Stimulated activated CD8-positive, alpha-beta memory T cell treated with anti-CD3 and anti-CD28 coated beads, Interleukin-15, amount 100 ng/mL, for 1 hour (primary cell): ENCODE measurements around the gene IL10RA.
"Not testable (repeated sequence)": the region's sequence is repeated elsewhere in the genome, so short reads cannot be mapped to it uniquely, and the experiment has no call there.

Experiments used
- DNase-seq: peaks from one replicate; pipeline ENCODE4 v3.0.0-alpha.2; 2020; ENCODE audit warnings: low read depth

Gene IL10RA

DNA sequence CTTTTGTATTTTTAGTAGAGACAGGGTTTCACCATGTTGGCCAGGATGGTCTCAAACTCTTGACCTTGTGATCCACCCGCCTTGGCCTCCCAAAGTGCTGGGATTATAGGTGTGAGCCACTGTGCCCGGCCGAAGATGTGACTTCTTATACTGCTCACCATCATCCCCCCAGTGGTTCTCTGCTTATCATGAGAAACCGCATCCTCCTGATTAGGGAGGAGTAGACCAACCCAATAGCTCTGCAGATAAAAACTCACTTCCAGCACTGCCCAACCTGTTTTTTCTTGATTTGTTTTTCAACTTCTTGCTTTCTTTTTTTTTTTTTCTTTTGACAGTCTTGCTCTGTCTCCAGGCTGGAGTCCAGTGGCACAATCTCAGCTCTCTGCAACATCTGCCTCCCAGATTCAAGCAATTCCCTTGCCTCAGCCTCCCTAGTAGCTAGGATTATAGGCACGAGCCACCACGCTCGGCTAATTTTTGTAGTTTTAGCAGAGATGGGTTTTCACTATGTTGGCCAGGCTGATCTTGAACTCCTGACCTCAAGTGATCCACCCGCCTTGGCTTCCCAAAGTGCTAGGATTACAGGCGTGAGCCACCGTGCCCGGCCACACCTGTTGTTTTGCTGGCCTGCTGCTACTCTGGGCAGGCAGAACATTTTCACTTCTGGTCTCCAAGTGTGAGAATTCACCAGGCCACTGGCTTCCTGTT lies 21.5 kb downstream of the IL10RA start:
- DNase-seq, result not testable (repeated sequence)

DNA sequence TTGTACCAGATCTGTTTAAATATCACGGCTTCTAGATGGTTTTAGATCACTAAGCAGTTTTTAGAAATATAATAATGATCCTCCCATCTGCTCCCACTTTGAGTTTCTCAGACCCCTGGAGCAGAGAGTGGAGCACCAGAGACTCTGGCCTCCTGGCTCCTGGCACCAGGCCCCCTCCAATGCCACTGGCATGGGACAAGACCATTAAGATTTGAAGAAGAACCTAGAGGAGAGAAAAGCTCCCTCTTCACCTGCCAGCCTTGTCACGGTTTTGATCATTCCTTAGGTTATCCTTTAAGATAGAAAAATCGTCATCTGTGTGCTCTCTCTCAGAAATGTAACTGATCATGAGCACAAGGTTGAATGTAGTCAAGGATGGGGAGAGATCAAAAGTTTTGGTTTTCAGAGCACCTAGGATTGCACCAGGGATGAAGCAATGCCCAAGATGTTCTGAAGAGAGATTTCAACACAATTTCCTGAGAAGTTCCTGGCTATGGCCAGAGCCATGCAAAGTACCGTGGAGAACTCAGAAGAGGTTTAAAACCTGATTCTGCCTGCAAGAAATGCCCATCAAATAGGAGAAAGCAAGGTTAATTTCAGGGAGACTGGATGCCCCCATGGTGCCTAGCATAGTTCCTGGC lies 22.2 kb downstream of the IL10RA start:
- no peak for DNase-seq

DNA sequence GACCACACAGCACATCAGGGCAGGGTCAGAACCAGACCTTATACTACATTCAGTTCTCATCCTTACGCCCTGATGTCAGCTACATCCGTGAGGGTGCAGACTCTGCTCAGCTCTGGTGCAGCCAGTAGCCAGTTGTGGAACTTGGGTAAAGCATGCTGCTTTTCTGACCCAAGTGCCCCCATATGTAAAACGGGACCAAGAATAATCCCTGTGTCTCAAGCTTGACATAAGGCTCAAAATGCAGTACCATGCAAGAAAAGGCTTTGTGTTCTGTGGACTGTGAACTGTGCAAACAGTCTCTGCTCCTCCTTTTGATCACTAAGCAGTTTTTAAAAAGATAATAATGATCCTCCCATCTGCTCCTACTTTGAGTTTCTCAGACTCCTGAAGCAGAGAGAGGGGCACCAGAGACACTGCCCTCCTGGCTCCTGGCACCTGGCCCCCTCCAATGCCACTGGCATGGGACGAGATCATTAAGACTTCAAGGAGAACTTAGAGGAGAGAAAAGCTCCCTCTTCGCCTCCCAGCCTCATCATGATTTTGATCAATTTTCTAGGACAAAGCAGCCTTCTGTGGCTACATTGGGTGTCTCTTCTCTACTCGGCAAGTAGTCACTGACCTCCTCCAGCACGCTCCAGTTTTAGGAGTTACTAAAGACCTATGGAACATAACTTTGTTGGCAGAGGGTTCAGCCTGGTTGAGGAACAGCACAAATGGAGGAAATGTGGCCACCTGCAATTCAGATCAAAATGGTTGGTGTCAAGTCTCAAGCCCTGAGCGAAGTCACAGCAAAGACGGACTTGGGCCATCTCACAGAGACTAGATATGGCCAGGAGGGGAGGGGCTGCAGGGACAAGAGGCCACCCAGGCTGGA lies 23.9 kb downstream of the IL10RA start:
- no peak for DNase-seq

DNA sequence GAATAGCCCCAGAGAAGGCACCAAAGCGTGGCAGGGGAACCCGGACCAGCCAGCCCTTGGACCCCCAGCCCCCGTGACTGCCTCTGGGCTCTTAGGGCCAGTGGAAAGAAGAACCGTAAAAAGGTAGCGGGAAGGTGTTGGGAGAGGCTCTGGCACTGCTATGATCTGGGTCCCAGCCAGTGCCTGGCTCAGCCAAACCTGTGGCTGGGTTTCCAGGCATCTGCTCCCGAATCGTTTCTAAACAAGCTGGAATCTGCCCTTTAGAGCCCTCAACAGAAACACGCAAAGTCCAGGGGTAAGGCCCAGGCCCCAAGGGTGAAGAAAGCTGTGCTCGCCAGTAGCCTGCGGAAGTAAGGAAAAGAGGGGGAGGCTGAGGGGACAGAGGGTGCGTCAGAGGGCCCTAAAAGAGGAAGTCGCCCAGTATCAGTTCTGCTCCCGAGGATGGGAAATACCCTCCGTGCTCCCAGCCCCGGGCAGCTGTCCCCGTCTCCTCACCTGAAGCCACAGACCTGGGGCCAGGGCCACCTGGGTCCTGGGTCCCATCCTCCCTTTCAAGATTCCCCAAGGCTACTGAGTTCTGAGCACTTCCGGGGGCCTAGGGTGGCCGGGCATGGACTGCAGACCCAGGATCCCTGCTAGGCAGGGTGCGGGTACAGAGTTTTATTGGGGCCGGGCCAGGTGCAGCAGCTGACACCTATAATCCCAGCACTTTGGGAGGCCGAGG lies 24.7 kb downstream of the IL10RA start:
- DNase-seq, result no peak

DNA sequence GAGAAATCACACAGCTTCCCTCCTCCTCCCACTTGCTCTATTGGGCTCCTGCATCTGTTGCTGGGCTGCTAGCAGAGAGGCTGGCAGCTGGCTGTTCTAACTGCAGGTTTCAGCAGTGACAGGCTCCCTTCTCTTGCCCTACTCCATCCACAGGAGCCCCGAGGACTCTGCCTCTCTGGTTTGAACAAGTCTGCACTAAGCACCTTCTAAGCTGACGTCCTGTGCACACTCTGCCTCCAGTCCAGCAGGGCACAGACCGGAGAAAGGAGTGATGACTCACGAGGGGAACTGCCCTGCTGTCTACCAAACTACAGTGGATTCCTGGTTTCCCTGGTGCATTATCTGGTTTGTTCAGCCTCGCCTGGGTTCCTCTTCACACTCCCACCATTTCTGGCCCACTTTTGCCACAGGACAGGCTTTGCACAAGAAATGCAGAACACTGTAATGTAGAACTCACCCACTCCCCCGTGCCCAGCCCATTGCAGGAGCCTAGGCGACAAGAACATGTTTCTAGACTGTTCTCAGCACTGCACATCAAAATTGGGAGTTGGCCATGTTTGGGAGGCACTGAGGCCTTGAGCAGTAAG lies 26.0 kb downstream of the IL10RA start:
- DNase-seq, result no peak

DNA sequence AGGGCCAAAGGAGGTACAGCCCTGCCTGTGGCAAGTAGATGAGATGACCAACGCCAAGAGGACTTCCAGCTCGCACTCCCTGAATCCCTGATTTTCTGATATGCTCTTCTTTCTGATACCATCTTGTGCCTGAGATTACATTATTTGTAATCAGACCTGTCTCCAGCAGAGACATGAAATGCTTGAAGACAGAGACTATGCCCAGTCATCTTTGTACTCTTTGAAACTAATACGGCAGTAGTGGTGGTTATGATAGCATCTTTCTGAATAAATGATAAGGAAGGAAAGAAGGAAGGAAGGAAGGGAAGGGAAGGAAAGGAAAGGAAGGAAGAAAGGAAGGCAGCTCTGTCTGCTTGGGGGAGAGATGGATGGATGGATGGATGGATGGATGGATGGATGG lies 27.8 kb downstream of the IL10RA start:
- DNase-seq, result no peak

DNA sequence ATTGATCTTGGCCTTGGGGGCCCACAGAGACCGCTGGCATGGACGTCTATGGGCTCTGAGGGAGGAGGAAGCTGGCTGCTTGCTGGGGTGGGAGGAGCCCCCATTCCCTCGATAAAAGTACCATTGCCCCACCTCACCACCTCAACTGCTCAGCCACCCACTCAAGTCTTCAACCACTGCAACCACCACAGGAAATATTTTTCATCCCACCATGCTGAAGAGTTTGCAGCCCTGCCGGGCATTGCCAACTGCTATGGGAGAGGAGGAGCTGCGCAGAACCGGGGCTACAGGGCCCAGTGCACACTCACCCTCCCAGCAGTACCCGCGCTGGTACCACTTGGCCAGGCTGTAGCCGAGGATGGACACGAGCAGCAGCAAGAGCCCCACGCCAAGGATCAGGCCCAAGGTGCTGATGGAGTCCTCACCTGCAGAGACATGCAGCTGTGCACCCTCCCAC lies 29.2 kb downstream of the IL10RA start:
- DNase-seq, result no peak

DNA sequence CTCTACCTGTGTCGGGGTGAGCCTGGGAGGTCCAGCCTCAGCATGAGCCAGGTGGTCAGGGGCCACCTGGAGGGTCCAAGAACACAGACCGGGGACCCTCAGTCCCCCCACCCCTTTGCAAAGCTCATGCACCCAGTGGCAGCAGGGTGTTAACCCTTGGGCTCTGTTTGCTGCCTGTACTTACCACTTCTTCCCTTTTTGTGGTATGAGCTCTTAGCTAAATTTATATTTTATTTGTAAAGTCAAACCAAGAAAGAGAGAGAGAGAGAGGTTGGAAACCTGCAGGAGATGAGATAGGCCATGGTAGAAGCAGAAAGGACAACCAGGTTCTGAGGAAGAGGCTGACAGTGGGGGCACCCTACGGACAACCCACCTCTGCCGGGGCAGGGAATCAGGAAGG lies 29.9 kb downstream of the IL10RA start:
- no peak for DNase-seq

DNA sequence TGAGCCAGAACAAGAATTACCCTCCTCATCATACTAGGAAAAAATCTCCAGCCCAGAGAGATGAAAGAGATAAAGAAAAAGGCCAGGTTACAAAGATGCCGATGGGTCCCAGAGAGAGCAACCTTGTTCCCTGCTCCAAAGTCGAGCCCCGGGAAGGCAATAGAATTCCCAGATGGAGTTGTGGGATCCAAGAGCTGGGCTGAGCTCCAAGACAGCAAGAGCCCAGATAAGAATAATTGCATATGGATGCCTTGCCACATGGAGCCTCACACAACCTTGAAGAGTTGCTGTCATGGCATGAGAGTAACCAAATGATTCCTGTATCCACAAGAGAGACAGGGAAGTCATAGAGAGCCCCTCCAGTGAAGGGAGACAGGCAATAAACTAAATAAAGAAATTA lies 30.9 kb downstream of the IL10RA start:
- DNase-seq, result no peak

DNA sequence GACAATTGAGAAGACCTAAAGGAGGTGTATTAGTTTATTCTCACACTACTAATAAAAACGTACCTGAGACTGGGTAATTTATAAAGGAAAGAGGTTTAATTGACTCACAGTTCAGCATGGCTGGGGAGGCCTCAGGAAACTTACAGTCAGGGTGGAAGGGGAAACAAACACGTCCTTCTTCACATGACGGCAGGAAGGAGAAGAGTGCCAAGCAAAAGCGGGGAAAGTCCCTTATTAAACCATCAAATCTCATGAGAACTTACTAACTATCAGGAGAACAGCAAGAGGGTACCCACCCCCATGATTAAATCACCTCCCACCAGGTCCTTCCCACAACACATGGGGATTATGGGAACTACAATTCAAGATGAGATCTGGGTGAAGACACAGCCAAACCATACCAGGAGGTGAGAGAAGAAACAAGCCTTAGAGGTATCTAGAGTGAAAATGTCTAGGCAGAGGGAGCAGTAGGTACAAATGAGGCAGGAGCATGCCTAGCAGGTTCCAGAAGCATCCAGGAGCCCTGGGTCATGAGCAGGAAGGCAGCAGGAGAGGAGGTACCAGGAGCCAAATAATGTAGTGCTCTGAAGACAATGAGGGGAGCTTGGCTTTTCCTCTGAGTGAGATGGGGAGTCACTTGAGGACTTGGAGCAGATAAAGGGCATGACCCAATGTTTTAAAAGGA lies 31.6 kb downstream of the IL10RA start:
- DNase-seq, result no peak

DNA sequence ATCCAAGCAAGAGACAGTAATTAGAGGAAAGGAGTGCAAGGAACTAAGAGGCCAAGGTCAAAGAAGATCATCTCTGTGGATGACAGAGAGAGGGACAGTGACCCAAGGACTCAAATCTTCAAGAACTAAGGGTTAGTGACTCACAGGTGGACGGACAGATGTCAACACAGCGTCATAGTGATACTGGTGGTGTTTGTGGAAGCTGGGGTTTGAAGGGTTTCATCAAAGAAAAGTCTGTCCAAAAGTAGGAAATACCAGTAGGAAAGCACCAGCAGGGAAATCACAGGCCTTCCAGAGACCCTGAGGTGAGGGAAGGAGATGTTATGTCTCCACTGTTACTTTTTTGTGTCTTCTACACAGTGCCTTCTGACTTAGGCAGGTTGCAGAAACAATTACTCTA lies 32.2 kb downstream of the IL10RA start:
- DNase-seq, result no peak

DNA sequence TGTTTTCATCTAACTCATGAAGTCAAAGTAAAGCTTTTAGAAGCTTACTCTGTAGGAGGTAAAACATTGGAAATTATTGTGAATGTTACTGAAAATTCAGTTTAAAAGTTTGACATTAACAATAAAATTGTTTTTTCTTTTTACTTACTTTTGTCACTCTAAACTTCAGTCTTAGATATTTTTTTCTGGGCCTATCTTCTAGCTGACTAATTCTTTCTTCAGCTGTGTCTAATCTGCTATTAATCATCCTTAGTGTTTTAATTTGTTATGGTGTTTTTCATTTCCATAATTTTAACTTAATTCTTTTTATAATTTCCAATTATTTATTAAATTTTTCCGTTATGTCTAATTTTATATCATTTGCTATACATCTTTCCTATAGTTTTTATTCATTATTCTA lies 35.0 kb downstream of the IL10RA start:
- DNase-seq, result no peak

DNA sequence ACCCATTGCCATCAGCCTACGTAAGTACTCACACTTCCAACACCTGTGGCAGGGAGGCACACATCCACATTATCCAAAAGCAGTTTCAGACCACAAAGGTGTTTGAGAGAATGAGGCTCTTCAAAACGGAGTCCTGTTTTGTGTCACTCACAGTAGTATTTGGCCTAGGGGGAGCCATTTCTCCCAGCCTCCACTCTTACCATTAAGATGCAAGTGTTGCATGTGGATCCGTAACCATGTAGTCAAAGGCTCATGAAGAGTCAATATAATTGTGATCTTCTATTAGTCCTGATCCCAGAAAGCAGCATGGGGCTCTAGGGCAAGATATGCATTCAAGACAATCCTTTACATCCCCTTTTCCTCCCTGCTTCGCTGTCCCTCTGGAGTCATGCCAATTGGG lies 41.5 kb downstream of the IL10RA start:
- no peak for DNase-seq

DNA sequence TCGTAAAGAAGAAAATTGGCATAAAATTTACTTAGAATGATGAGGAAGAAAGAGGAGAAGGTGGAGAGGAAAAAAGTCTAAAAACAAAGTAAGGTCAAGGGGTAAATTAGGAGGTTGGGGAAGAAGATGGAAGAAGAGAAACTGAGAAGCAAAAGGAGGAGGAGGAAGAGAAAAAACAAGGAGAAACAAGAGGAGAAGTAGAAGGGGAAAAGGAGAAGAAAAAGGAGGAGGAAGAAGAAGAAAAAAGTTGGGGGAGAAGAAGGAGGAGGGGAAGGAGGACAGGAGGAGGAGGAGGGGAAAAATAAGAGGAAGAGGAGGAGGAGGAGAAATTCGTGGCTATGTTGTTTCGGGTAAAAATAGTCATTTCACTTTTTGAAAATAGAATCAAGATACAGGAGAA lies 42.4 kb downstream of the IL10RA start:
- no peak for DNase-seq

DNA sequence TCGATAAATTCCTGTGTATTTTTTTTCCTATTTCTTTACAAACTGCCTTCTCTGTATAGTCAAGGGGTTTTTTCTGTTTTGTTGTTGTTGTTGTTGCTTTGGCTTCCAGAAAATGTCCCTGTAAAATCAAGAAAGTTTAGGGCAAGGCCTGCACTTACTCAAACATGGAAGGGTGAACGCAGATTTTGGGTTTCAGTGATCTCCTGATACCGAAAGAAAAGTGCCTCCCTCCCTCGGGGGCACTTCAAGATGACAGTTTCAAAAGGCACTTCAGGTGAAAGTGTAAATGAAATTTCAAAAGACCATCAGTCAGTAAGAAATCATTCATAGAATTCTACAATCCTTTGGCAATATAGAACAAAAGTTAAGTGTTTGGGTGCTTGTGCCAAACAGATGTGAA lies 47.2 kb downstream of the IL10RA start:
- DNase-seq, result no peak

DNA sequence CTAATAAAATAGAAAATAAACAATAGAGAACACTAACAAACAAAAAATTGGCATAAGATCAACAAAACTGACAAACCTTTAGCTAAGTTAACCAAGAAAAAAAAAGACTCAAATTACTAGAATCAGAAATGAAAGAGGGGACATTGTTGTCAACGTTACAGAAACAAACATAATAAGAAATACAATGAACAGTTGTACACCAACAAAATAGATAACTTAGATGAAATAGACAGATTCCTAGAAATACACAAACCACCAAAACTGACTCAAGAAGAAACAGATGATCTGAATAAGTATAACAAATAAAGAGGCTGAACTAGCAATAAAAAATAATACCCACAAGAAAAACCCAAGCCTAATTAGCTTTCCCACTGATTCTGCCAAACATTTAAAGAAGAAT lies 55.9 kb downstream of the IL10RA start:
- DNase-seq, result no peak

DNA sequence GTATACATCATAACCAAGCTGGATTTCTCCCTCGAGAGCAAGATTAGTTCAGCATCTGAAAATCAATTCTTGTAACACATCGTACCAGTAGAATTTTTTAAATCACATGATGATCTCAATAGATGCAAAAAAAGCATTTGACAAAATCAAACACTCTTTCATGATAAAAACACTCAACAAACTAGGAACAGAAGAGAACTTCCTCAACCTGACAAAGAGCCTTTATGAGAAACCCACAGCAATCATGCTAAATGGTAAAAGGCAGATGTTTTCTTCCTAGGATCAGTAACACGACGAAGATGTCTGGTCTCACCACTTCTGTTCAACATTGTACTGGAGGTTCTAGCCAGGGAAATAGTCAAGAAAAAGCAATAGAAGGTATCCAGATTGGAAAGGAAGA lies 56.6 kb downstream of the IL10RA start:
- DNase-seq, result no peak

DNA sequence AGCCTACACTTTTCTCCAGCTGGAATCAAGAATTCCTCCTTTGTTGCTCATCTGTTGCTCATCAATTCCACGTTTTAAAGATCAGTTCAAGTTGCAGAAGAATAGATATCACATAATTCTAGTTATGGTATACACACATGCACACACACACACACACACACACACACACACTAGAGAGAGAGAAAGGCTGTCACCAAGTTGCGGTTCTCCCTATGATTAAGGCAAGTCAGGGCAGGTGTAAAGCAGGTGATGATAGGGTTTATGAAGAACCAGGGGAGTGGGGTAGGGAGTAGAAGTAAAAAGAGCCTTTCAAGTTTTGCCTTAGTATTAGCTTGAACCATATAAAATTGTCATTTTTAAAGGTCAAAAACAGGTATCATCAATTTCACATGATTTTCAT lies 59.0 kb downstream of the IL10RA start:
- no peak for DNase-seq

DNA sequence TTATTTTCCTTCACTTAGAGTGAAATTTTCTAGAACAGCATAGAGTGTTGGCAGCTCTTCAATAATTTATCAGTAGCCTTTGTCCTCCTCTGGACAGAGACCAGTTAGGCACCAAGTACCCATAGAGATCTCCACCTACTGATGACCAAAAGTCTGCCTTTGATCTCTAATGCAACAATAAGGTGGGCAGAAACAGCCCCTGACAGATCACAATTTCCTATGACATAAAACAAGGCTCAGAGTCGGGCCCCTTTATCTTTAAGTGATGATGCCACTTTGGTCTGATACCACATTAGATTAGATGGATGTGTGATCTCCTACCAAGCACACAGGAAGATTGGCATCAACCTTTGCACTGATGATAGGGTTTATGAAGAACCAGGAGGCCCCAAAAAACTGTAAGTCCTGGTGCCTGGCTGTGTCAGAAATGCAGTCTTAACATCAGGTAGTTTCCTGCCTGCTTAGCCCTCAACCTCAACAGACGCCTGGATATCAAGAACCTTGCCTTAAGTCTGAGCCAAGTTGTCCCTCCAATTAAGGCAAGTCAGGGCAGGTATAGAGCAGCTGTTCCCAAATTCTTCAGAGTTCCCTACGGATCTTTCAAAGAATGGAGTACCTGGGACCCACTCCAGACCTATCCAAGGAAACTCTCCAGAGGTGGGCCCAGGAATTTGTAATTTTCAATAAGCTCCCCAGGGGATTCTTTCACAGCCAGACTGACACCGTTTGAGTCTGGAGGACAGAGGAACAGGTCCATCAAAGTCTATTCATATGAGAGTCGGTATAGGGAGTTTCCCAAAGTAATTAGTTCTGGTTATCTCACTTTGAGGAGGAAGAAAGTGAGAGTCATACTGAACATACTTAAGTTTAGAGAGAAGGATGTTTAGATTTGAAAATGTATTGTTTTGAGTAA lies 60.1 kb downstream of the IL10RA start:
- DNase-seq, result no peak

DNA sequence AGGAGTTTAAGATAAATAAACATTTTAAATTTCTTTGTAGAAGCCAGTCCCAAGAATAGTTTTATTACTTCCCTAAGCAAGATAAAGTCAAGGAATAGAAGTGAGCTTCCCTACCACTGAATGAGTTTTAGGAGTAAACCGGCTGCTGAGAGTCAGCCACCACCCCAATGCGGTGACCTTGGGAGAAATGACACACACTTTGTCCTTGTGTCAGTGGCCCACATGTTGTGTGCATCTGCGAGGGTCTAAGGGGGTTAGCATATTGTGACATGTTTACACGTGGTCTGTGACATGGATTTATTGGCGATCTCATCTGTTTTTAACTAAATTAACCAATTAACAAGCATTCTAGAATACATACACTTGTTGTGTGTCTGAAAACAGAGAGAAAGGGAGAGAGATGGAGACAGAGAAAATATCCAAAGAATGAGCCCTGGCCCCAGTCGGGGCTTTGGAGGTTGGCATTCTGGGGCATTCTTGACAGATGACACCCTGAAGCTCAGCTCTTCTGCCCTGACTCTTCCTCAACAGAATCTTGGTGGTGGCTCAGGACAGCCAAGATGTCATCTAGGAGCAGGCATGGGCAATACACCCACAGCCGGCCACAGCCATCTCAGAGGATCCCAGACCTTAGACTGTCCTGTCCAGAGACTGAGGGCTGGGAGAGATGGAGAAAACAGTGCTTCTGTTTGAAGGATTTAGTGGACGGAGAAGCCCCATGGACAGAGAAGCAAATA lies 60.9 kb downstream of the IL10RA start:
- DNase-seq, result no peak
